GM12872 (cell line): ENCODE data around the gene HBS1L.

Experiments
- TF ChIP-seq, protein P1 (sequence below): IDR thresholded peaks from 3 replicates; pipeline ENCODE4 v1.5.1; 2011; ENCODE audit warnings: low read depth, mild to moderate bottlenecking, low read length, moderate library complexity; ENCODE audit not compliant: insufficient read depth

The HBS1L gene

DNA sequence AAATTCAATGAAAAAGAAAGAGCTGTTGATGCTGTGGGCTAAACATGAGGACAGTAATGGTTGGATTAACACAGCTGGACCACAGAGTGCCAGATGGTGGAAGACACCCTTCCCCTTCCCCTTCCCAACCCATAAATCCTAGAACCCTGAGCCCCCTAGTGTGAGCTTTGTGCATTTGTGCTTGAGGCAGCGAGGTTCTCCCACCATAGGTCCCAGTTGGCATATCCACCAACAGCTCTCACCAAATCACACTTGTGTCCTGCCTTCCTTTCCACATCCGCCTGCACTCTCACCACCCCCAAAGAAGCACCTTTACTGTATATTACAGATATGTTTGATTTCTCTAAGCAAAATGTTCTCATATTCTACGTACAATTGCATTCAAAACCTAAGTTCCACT lies 32.8 kb upstream of the HBS1L start:
- TF ChIP-seq, protein P1, sequence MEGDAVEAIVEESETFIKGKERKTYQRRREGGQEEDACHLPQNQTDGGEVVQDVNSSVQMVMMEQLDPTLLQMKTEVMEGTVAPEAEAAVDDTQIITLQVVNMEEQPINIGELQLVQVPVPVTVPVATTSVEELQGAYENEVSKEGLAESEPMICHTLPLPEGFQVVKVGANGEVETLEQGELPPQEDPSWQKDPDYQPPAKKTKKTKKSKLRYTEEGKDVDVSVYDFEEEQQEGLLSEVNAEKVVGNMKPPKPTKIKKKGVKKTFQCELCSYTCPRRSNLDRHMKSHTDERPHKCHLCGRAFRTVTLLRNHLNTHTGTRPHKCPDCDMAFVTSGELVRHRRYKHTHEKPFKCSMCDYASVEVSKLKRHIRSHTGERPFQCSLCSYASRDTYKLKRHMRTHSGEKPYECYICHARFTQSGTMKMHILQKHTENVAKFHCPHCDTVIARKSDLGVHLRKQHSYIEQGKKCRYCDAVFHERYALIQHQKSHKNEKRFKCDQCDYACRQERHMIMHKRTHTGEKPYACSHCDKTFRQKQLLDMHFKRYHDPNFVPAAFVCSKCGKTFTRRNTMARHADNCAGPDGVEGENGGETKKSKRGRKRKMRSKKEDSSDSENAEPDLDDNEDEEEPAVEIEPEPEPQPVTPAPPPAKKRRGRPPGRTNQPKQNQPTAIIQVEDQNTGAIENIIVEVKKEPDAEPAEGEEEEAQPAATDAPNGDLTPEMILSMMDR = peak; percentile 60; the same call in 2 of the 3 replicates

DNA sequence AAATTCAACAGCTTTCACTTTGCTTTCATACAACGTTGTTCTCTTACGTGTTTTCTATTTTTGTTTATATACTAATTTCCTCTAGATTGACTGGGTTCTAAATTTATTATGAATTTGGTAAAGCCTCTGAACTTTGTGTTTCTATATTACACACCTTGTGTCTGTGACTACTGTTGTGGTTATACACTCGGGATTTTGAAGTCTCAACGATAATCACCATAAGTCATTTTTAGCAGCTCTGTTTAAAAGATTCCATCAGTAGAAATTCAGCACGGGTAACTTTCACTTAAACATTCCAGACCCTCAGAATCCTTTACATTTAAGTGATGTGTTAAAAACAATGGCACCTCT lies 31.8 kb upstream of the HBS1L start:
- TF ChIP-seq, protein P1 = no peak

DNA sequence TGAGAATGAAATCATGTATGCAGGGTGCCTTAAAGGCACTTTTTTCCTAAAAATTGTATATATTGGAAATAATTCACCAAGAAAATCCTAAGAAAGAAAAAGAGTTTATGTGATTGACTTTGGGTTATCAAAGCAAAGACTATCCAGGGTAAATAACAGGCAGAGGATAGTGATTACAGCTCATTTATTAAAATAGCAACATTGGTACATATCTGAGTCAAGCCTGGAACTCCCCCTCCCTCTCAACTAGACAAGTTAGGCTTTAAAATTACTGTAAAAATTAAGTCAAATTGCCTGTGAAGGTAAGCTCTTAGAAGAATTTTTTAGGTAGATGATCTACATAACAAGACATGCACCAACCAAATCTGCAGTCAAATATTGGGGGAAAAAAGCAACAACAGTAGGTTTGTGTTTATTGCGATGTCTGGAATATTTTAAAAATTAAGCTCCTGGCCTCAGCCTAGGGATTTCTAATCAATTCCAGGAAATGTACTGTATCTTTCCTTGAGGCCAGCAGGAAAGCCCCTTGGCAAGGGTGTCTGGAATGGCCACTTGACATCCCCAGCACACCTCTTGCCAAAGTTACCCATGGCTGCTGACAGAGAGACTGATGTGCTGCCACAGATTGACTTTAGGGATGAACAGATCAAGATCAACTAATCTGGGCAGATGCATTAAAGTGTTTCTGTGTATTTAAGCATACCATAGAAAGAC lies 31.2 kb upstream of the HBS1L start:
- TF ChIP-seq, protein P1 = no peak

DNA sequence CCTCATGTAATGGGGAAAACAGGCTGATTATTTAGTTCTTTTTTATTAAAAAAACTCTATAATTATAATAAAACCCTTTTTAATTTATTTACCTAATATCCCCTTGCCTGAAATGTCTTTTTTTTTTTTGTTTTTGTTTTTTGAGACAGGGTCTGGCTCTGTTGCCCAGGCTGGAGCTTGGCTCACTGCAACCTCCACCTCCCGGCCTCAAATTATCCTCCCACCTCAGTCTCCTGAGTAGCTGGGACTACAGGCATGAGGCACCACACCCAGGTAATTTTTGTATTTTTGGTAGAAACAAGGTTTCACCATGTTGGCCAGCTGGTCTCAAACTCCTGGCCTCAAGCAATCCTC lies 30.3 kb upstream of the HBS1L start:
- TF ChIP-seq, protein P1 = no peak

DNA sequence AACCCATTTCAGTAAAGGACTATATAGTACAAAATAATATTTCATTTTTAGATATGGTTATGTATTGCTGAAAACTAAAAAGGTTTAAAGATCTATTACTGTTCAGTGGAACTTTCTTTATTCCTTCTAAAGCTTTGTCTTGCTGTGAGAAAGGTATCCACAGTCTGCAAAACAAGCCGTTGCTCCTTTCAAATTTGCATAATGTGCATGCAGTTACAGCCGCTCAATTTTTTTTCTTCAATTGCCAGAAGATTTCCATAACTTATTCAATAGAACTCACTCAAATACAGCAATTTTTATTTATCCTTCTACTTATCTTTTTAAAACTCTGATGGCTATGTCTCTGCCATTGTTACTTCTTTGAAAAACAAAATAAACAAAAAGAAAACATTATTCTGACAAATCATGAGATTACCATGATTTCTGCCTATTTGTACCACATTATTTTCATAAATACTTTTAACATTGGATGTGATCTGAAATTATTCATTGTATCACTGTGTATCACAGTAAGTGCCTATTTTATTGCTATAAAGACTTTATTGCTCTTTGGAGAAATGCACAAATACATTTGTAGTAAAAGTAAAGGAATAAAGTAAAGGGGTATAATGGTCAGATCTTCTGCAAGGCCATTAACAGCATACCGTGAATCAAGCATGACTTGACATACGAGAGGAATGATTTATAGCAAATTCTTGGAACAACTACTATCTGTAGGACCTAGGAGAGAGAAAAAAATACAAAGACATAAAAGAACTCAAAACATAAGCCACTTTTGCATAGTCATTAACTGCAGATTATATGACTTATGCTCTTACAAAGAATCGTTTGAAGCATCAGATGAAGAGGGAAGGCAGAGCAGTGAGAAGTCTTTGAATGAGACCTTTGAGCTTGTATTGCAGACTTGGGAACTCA lies 29.6 kb upstream of the HBS1L start:
- TF ChIP-seq, protein P1 = no peak

DNA sequence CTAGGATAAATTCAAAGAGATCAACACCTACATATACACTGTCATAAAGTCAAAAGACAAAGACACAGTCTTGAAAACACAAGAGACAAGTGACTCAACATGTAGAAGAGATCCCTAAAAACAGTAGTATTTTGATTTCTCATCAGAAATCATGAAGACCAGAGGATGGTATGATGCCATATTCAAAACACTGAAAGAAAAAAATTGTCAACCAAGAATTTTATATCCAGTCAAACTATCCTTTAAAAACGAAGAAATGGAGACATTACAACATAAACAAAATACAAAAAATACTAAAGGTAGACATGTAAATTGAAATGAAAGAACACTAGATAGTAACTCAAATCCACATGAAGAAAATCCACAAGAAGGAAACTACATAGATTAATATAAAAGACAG lies 27.3 kb upstream of the HBS1L start:
- TF ChIP-seq, protein P1 = no peak

DNA sequence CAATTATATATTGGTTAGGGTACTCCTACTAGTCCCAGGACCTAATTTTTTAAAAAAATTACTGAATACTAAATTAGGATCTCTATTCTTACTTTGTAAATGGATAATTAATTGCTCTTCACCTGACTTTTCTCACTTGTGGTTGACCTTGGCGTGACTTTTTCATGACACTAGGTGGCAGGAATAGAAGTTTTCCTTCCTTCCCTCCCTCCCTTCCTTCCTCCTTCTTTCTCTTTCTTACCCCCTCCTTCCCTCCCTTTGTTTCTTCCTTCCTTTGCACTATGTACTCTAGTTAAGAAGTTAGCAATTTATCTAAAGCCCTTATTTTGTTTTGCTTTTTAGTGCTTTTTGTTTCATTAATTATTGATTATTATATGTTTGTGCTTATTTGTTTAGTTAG lies 20.4 kb upstream of the HBS1L start:
- TF ChIP-seq, protein P1 = peak; percentile 23; the same call in 1 of the 3 replicates
